HepG2 (cell line): ENCODE results near the gene SLC2A8. TPM values are rescaled to one million over a fixed set of nuclear protein-coding genes. Genes with fewer than 3 reads are reported as not detected.

ENCODE experiments used
- ARNTL ChIP-seq: sonication (generic); formaldehyde crosslinking; IDR thresholded peaks from 2 replicates; pipeline ENCODE4 v1.4.0; 2020; ENCODE audit warnings: mild to moderate bottlenecking, missing genetic modification reagents
- BHLHE40 ChIP-seq: IDR thresholded peaks from 2 replicates; pipeline ENCODE4 v1.6.1; 2011; ENCODE audit warnings: low read length, improper control_type of control experiment
- CCDC6 ChIP-seq: sonication (generic); formaldehyde crosslinking; IDR thresholded peaks from 2 replicates; pipeline ENCODE4 v1.8.1; 2022; ENCODE audit warnings: mild to moderate bottlenecking, missing genetic modification reagents, moderate library complexity
- FOSL2 ChIP-seq: sonication (generic); formaldehyde crosslinking; IDR thresholded peaks from 2 replicates; pipeline ENCODE4 v1.4.0; 2020; ENCODE audit warnings: missing genetic modification reagents
- FOXO1 ChIP-seq: sonication (generic); formaldehyde crosslinking; IDR thresholded peaks from 2 replicates; pipeline ENCODE4 v1.4.0; 2020; ENCODE audit warnings: missing genetic modification reagents
- GABPA ChIP-seq, 2 experiments: IDR thresholded peaks; 2 replicates each; pipeline ENCODE4 v1.6.1; 2011 to 2016; ENCODE audit warnings: low read depth in 2 of 2, low read length in 1 of 2, missing biosample characterization in 1 of 2, missing genetic modification characterization in 1 of 2
- HDAC2 ChIP-seq: sonication (generic); formaldehyde crosslinking; IDR thresholded peaks from 2 replicates; pipeline ENCODE4 v1.4.0; 2020; ENCODE audit warnings: missing genetic modification reagents
- HNRNPUL1 ChIP-seq: fragments of 200-400 bp; formaldehyde crosslinking; IDR thresholded peaks from 2 replicates; pipeline ENCODE4 v1.6.1; 2017; ENCODE audit warnings: low read depth, mild to moderate bottlenecking, low read length, moderate library complexity
- ISL2 ChIP-seq: sonication (generic); formaldehyde crosslinking; IDR thresholded peaks from 2 replicates; pipeline ENCODE4 v1.5.0; 2020; ENCODE audit warnings: missing genetic modification reagents
- REL ChIP-seq: sonication (generic); formaldehyde crosslinking; conservative IDR thresholded peaks from 2 replicates; pipeline ENCODE4 v1.8.0; 2022; ENCODE audit warnings: mild to moderate bottlenecking, missing genetic modification reagents, moderate library complexity
- SALL2 ChIP-seq: sonication (generic); formaldehyde crosslinking; IDR thresholded peaks from 2 replicates; pipeline ENCODE4 v1.8.1; 2023; ENCODE audit warnings: mild to moderate bottlenecking, missing genetic modification reagents, inconsistent platforms
- SUZ12 ChIP-seq: fragments of 150-350 bp; IDR thresholded peaks from 2 replicates; pipeline ENCODE4 v1.6.1; 2014; ENCODE audit warnings: low read depth, low read length
- ZNF563 ChIP-seq: sonication (generic); formaldehyde crosslinking; IDR thresholded peaks from 2 replicates; pipeline ENCODE4 v1.8.0; 2022; ENCODE audit warnings: mild to moderate bottlenecking, moderate library complexity, missing genetic modification reagents
- ZNF567 ChIP-seq: sonication (generic); formaldehyde crosslinking; IDR thresholded peaks from 2 replicates; pipeline ENCODE4 v1.8.1; 2023; ENCODE audit warnings: mild to moderate bottlenecking, missing genetic modification reagents, borderline replicate concordance
- polyA plus RNA-seq, 8 experiments: library from polyadenylated mRNA; depleted of rRNA in 3 of 8; stranded (reverse) in 7 of 8; unstranded in 1 of 8; fragments of >200 nt; fragmentation: Illumina TruSeq in 4 of 8; extraction: Trizol in 4 of 8; gene quantifications; 2 replicates each; pipeline versions ENCODE4 v1.2.1 to v1.2.3, GENCODE V29; 2011 to 2016; ENCODE audit warnings: low read depth in 4 of 8, missing spikeins in 1 of 8, mixed read lengths in 1 of 8; ENCODE audit not compliant: insufficient read depth in 1 of 8
- total RNA-seq, 5 experiments: library from RNA; depleted of rRNA; stranded (reverse); fragments of >200 nt; fragmentation: Illumina TruSeq; extraction: Trizol; gene quantifications; 2 replicates each; pipeline ENCODE4 v1.2.3, GENCODE V29; 2016; ENCODE audit warnings: low read depth in 1 of 5
- TF ChIP-seq, protein P1 (sequence below): sonication (generic); formaldehyde crosslinking; IDR thresholded peaks from 2 replicates; pipeline ENCODE4 v1.5.0; 2020; ENCODE audit warnings: mild to moderate bottlenecking, missing genetic modification reagents, borderline replicate concordance
- TF ChIP-seq, protein P2 (sequence below): sonication (generic); formaldehyde crosslinking; IDR thresholded peaks from 2 replicates; pipeline ENCODE4 v1.5.1; 2020; ENCODE audit warnings: mild to moderate bottlenecking, missing genetic modification reagents, borderline replicate concordance
- TF ChIP-seq, protein P3 (sequence below), 2 experiments: IDR thresholded peaks; 2 replicates each; pipeline ENCODE4 v1.6.1; 2011 to 2012; ENCODE audit warnings: low read length in 2 of 2, borderline replicate concordance in 1 of 2, low read depth in 1 of 2, mild to moderate bottlenecking in 1 of 2, moderate library complexity in 1 of 2

The SLC2A8 gene
- total and polyA plus RNA-seq, 2 of the 13 experiments (the other 11 are each of a cell fraction or from before 2014, with no cell fraction given): 22.6 to 48.6 TPM

DNA sequence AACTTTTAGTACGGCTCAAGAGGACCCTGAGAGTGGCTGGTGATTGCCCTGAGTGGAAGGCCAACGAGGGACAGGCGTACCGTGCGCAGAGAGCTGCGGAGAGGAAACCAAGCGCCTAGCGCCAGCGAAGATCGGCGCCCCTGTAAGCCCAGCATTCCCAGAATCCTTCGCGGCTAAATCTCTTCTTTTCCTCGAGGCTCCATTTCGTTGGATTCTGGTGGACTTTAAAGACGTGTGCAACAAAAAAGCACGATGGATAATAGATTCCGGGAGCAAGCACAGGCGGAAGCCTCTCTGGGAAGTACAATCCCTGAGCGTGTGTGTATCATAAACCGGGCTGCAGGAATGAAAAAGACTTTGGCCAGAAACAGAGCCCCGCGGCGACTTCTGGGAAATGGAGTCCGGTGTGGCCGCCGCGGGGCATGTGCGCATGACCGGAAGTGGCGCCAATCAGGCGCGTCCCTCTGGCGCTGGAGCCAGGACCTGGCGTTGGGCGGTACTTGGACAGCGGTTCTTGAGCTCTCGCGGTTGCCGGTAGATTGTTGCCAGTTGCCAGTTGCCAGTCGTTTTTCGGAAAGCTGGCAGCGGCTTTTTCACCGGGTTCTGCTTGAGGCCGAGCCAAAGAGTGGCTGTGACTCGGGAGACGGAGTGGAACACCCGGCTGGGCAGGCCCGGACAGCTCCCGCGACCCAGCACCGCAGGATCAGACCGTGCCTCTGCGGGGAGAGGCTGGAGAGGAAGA is 27.1 kb downstream of the SLC2A8 start, which contains the start of gene ZNF79 (continued):
- TF ChIP-seq SUZ12: no peak; the same call in 1 of the 2 replicates
- TF ChIP-seq, protein P1, sequence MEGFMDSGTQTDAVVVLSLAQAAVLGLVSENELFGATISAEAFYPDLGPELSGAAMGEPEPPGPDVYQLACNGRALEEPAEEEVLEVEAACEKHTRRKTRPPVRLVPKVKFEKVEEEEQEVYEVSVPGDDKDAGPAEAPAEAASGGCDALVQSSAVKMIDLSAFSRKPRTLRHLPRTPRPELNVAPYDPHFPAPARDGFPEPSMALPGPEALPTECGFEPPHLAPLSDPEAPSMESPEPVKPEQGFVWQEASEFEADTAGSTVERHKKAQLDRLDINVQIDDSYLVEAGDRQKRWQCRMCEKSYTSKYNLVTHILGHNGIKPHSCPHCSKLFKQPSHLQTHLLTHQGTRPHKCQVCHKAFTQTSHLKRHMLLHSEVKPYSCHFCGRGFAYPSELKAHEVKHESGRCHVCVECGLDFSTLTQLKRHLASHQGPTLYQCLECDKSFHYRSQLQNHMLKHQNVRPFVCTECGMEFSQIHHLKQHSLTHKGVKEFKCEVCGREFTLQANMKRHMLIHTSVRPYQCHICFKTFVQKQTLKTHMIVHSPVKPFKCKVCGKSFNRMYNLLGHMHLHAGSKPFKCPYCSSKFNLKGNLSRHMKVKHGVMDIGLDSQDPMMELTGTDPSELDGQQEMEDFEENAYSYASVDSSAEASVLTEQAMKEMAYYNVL (CRISPR knock-in tag): no peak; the same call in 1 of the 2 replicates
- TF ChIP-seq FOSL2: peak; percentile 20; the same call in 1 of the 2 replicates
- TF ChIP-seq ZNF567: peak; percentile 91; the same call in 1 of the 2 replicates
- TF ChIP-seq ZNF563 (CRISPR knock-in tag): no peak
- 0 out of 2 replicates have a peak, but pooled peaks have one; percentile 29 for TF ChIP-seq CCDC6
- TF ChIP-seq, protein P2, sequence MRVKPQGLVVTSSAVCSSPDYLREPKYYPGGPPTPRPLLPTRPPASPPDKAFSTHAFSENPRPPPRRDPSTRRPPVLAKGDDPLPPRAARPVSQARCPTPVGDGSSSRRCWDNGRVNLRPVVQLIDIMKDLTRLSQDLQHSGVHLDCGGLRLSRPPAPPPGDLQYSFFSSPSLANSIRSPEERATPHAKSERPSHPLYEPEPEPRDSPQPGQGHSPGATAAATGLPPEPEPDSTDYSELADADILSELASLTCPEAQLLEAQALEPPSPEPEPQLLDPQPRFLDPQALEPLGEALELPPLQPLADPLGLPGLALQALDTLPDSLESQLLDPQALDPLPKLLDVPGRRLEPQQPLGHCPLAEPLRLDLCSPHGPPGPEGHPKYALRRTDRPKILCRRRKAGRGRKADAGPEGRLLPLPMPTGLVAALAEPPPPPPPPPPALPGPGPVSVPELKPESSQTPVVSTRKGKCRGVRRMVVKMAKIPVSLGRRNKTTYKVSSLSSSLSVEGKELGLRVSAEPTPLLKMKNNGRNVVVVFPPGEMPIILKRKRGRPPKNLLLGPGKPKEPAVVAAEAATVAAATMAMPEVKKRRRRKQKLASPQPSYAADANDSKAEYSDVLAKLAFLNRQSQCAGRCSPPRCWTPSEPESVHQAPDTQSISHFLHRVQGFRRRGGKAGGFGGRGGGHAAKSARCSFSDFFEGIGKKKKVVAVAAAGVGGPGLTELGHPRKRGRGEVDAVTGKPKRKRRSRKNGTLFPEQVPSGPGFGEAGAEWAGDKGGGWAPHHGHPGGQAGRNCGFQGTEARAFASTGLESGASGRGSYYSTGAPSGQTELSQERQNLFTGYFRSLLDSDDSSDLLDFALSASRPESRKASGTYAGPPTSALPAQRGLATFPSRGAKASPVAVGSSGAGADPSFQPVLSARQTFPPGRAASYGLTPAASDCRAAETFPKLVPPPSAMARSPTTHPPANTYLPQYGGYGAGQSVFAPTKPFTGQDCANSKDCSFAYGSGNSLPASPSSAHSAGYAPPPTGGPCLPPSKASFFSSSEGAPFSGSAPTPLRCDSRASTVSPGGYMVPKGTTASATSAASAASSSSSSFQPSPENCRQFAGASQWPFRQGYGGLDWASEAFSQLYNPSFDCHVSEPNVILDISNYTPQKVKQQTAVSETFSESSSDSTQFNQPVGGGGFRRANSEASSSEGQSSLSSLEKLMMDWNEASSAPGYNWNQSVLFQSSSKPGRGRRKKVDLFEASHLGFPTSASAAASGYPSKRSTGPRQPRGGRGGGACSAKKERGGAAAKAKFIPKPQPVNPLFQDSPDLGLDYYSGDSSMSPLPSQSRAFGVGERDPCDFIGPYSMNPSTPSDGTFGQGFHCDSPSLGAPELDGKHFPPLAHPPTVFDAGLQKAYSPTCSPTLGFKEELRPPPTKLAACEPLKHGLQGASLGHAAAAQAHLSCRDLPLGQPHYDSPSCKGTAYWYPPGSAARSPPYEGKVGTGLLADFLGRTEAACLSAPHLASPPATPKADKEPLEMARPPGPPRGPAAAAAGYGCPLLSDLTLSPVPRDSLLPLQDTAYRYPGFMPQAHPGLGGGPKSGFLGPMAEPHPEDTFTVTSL (CRISPR knock-in tag): peak; percentile 9; the same call in 1 of the 2 replicates
- TF ChIP-seq ISL2 (CRISPR knock-in tag): peak; percentile 57; the same call in 1 of the 2 replicates
- TF ChIP-seq, protein P3, sequence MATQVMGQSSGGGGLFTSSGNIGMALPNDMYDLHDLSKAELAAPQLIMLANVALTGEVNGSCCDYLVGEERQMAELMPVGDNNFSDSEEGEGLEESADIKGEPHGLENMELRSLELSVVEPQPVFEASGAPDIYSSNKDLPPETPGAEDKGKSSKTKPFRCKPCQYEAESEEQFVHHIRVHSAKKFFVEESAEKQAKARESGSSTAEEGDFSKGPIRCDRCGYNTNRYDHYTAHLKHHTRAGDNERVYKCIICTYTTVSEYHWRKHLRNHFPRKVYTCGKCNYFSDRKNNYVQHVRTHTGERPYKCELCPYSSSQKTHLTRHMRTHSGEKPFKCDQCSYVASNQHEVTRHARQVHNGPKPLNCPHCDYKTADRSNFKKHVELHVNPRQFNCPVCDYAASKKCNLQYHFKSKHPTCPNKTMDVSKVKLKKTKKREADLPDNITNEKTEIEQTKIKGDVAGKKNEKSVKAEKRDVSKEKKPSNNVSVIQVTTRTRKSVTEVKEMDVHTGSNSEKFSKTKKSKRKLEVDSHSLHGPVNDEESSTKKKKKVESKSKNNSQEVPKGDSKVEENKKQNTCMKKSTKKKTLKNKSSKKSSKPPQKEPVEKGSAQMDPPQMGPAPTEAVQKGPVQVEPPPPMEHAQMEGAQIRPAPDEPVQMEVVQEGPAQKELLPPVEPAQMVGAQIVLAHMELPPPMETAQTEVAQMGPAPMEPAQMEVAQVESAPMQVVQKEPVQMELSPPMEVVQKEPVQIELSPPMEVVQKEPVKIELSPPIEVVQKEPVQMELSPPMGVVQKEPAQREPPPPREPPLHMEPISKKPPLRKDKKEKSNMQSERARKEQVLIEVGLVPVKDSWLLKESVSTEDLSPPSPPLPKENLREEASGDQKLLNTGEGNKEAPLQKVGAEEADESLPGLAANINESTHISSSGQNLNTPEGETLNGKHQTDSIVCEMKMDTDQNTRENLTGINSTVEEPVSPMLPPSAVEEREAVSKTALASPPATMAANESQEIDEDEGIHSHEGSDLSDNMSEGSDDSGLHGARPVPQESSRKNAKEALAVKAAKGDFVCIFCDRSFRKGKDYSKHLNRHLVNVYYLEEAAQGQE (IDR thresholded peaks at IDR 0.05; ENCODE audit: borderline replicate concordance in 1 of 2, low read depth in 1 of 2, low read length in 2 of 2): peak in 1 of 2 experiments; percentile 83
- 0 out of 2 replicates have a peak, but pooled peaks have one; percentile 43 for TF ChIP-seq SALL2 (CRISPR knock-in tag)
- no peak for TF ChIP-seq HNRNPUL1
- TF ChIP-seq REL: no peak
- TF ChIP-seq GABPA (IDR thresholded peaks at IDR 0.05; ENCODE audit: low read depth, low read length): peak; percentile 84
- peak; percentile 99 for TF ChIP-seq GABPA (CRISPR knock-in tag; IDR thresholded peaks at IDR 0.05; ENCODE audit: low read depth)
- no peak for TF ChIP-seq ARNTL (CRISPR knock-in tag)
- peak; percentile 69 for TF ChIP-seq HDAC2 (CRISPR knock-in tag)
- no peak for TF ChIP-seq BHLHE40
- TF ChIP-seq FOXO1: no peak
